Colonic mucosa (tissue), 4 donors: Measurements from ENCODE around the gene DAAM1. TPM values are rescaled to one million over a fixed set of nuclear protein-coding genes. Genes with fewer than 3 reads are reported as not detected.

ENCODE experiments used
- DNase-seq: peaks from one replicate; pipeline ENCODE4 v3.0.0-alpha.2; 2020
- H3K27ac ChIP-seq: fragments of 200-600 bp; one replicate; pipeline ENCODE4 v1.8.0; 2021
- H3K27me3 ChIP-seq: fragments of 200-600 bp; one replicate; pipeline ENCODE4 v1.8.0; 2021
- H3K36me3 ChIP-seq: fragments of 200-600 bp; one replicate; pipeline ENCODE4 v1.8.0; 2021
- H3K4me1 ChIP-seq: fragments of 200-600 bp; one replicate; pipeline ENCODE4 v1.8.0; 2021; ENCODE audit warnings: mild to moderate bottlenecking
- H3K4me3 ChIP-seq: fragments of 200-600 bp; one replicate; pipeline ENCODE4 v1.8.0; 2021
- H3K9ac ChIP-seq, 2 donors: one replicate each; pipeline ENCODE4 v1.7.0; 2013; ENCODE audit warnings: control low read depth in 2 of 2, low read depth in 2 of 2, low read length in 2 of 2
- H3K9me3 ChIP-seq: fragments of 200-600 bp; one replicate; pipeline ENCODE4 v1.8.0; 2021
- CTCF ChIP-seq: fragments of 200-600 bp; IDR thresholded peaks from one replicate; pipeline ENCODE4 v1.8.0; 2022; ENCODE audit warnings: antibody characterized with exemption, mild to moderate bottlenecking
- intact Hi-C: fragments of 100-400 bp; cut with DNase I; formaldehyde crosslinking; loops from one replicate; pipeline ENCODE4 v1.14.1; 2022
- total RNA-seq, 2 donors: library from RNA; stranded (reverse); fragmentation: NEBNext Ultra II Directional in 1 of 2; extraction: Animal tissue kit (Norgen Biotek cat#: 25700) in 1 of 2; gene quantifications; one replicate each; pipeline ENCODE4 v1.2.1, GENCODE V29; 2021
- donor health status: healthy.
- donor health status: DM: no; HTN: no; CAD: no.
- donor health status: DM: no; HTN: no; CAD: no.

Gene DAAM1
- total RNA-seq, 2 donors from 2014 or later = 35.0 to 52.4 TPM

- Histone ChIP-seq H3K36me3 (peaks cover 5% of the 10 kb centered on the region), H3K9me3 (no peaks in the 10 kb centered on the region), H3K9ac (no peak overlapping the region), H3K4me3 (no peak overlapping the region), H3K27me3 (no peaks in the 10 kb centered on the region), H3K4me1 (peaks cover 13% of the 10 kb centered on the region), H3K27ac (no peak overlapping the region)
- no peak for DNase-seq
- intact Hi-C loops = no loop called here
- no peak for TF ChIP-seq CTCF
These were observed 171.8 kb downstream of the DAAM1 start for GRCh38 chr14:59360233-59360632.

DNA sequence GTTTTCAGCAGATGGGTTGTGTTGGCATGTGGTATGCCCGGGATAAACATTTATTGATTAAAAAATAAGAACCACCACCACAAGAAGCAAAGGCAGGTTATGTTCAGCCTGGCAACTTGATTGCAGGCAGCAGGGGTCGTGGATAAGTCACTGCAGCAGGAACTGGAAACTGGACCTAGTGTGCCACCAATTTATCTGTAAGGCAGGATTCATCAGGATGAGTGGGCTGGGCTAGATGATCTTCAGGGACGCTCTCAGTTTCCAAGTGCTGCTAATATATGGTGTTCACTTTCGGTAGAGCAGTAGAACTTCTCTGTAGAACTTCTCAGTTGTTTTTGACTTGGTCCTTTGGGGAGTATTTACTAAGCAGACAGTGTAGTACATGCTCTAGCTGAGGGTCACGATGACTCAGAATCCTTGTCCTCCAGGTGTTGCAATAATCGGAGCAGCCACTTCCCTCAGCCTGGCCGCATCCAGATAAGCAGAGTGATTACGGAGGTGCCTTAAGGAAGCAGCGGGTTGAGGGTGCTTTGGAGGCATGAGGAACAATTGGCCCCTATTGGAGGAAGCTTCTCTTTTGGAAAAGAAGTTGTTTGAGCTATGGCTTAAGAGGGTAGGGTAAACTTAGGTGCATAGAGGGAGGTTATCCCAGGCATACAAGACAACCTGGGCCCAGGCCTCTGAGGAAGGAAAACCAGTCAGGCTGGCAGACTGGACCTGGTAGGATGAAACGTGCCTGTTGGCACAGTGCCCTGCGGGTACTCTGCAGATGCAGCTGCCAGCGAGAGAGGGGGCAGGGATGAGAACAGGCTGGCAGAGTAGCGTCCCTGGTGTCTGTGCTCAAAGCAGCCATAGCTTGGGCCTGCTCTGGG, 172.7 kb downstream of the DAAM1 start:
- Histone ChIP-seq H3K9me3 (no peaks in the 10 kb centered on the region), H3K4me3 (no peak overlapping the region), H3K4me1 (peaks cover 13% of the 10 kb centered on the region), H3K36me3 (peaks cover 3% of the 10 kb centered on the region), H3K9ac (no peak overlapping the region), H3K27ac (peak overlapping the region; percentile 49), H3K27me3 (no peaks in the 10 kb centered on the region)
- peak; percentile 78 for DNase-seq
- no peak for TF ChIP-seq CTCF
- intact Hi-C loops = no loop called here

GRCh38 chr14:59362513-59362912, 174.0 kb downstream of the DAAM1 start:
- intact Hi-C loops = no loop called here

GRCh38 chr14:59363531-59364226, 175.2 kb downstream of the DAAM1 start:
- no peak for DNase-seq
- H3K9me3 ChIP-seq = no peaks in the 10 kb centered on the region
- H3K27ac ChIP-seq = no peak overlapping the region
- H3K4me1 ChIP-seq = peaks cover 13% of the 10 kb centered on the region
- H3K27me3 ChIP-seq = no peaks in the 10 kb centered on the region
- H3K9ac ChIP-seq = no peak overlapping the region
- H3K36me3 ChIP-seq = peaks cover 4% of the 10 kb centered on the region
- no peak overlapping the region for H3K4me3 ChIP-seq
- no peak for TF ChIP-seq CTCF
- intact Hi-C loops = no loop called here

More at GRCh38 chr14:59362513-59362912, 174.0 kb downstream of the DAAM1 start:
- H3K27me3 ChIP-seq = no peaks in the 10 kb centered on the region
- H3K4me3 ChIP-seq = no peak overlapping the region
- no peak for TF ChIP-seq CTCF
- no peaks in the 10 kb centered on the region for H3K36me3 ChIP-seq
- no peaks in the 10 kb centered on the region for H3K9me3 ChIP-seq
- H3K9ac ChIP-seq = no peak overlapping the region
- no peak overlapping the region for H3K27ac ChIP-seq
- no peak for DNase-seq
- H3K4me1 ChIP-seq = peaks cover 13% of the 10 kb centered on the region

- Histone ChIP-seq H3K27me3 (no peaks in the 10 kb centered on the region), H3K9ac (no peak overlapping the region), H3K4me3 (no peak overlapping the region), H3K36me3 (peaks cover 4% of the 10 kb centered on the region), H3K4me1 (no peaks in the 10 kb centered on the region), H3K9me3 (no peaks in the 10 kb centered on the region), H3K27ac (no peak overlapping the region)
- no peak for TF ChIP-seq CTCF
- intact Hi-C loops = no loop called here
- no peak for DNase-seq
These were observed 181.8 kb downstream of the DAAM1 start for GRCh38 chr14:59370158-59370742.
